ENCODE data around the gene SCARB1.

- TF ChIP-seq, protein P1, sequence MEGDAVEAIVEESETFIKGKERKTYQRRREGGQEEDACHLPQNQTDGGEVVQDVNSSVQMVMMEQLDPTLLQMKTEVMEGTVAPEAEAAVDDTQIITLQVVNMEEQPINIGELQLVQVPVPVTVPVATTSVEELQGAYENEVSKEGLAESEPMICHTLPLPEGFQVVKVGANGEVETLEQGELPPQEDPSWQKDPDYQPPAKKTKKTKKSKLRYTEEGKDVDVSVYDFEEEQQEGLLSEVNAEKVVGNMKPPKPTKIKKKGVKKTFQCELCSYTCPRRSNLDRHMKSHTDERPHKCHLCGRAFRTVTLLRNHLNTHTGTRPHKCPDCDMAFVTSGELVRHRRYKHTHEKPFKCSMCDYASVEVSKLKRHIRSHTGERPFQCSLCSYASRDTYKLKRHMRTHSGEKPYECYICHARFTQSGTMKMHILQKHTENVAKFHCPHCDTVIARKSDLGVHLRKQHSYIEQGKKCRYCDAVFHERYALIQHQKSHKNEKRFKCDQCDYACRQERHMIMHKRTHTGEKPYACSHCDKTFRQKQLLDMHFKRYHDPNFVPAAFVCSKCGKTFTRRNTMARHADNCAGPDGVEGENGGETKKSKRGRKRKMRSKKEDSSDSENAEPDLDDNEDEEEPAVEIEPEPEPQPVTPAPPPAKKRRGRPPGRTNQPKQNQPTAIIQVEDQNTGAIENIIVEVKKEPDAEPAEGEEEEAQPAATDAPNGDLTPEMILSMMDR (conservative IDR thresholded peaks at IDR 0.05; ENCODE audit: low read depth in 2 of 2): no peak
- TF ChIP-seq EZH2 (IDR thresholded peaks at IDR 0.05; ENCODE audit: low read depth, unreplicated experiment) (no peak), EZH2phosphoT487 (IDR thresholded peaks at IDR 0.05; ENCODE audit: unreplicated experiment) (no peak), POLR2AphosphoS5 (IDR thresholded peaks at IDR 0.05; ENCODE audit: low read depth) (no peak), CREB1 (CRISPR knock-in tag; IDR thresholded peaks at IDR 0.05; ENCODE audit: low read depth) (no peak), ZNF114 (CRISPR knock-in tag; IDR thresholded peaks at IDR 0.05) (no peak), ZNF331 (CRISPR knock-in tag; IDR thresholded peaks at IDR 0.05; ENCODE audit: low read depth) (no peak), NANOG (IDR thresholded peaks at IDR 0.05; ENCODE audit: borderline replicate concordance) (no peak), JUNB (IDR thresholded peaks at IDR 0.05; ENCODE audit: unreplicated experiment) (no peak), STAT1 (IDR thresholded peaks at IDR 0.05; ENCODE audit: unreplicated experiment) (no peak)
- TF ChIP-seq, protein P2, sequence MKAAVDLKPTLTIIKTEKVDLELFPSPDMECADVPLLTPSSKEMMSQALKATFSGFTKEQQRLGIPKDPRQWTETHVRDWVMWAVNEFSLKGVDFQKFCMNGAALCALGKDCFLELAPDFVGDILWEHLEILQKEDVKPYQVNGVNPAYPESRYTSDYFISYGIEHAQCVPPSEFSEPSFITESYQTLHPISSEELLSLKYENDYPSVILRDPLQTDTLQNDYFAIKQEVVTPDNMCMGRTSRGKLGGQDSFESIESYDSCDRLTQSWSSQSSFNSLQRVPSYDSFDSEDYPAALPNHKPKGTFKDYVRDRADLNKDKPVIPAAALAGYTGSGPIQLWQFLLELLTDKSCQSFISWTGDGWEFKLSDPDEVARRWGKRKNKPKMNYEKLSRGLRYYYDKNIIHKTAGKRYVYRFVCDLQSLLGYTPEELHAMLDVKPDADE (IDR thresholded peaks at IDR 0.05): no peak
- TF ChIP-seq, protein P3, sequence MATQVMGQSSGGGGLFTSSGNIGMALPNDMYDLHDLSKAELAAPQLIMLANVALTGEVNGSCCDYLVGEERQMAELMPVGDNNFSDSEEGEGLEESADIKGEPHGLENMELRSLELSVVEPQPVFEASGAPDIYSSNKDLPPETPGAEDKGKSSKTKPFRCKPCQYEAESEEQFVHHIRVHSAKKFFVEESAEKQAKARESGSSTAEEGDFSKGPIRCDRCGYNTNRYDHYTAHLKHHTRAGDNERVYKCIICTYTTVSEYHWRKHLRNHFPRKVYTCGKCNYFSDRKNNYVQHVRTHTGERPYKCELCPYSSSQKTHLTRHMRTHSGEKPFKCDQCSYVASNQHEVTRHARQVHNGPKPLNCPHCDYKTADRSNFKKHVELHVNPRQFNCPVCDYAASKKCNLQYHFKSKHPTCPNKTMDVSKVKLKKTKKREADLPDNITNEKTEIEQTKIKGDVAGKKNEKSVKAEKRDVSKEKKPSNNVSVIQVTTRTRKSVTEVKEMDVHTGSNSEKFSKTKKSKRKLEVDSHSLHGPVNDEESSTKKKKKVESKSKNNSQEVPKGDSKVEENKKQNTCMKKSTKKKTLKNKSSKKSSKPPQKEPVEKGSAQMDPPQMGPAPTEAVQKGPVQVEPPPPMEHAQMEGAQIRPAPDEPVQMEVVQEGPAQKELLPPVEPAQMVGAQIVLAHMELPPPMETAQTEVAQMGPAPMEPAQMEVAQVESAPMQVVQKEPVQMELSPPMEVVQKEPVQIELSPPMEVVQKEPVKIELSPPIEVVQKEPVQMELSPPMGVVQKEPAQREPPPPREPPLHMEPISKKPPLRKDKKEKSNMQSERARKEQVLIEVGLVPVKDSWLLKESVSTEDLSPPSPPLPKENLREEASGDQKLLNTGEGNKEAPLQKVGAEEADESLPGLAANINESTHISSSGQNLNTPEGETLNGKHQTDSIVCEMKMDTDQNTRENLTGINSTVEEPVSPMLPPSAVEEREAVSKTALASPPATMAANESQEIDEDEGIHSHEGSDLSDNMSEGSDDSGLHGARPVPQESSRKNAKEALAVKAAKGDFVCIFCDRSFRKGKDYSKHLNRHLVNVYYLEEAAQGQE (IDR thresholded peaks at IDR 0.05; ENCODE audit: unreplicated experiment): no peak
- TF ChIP-seq, protein P4, sequence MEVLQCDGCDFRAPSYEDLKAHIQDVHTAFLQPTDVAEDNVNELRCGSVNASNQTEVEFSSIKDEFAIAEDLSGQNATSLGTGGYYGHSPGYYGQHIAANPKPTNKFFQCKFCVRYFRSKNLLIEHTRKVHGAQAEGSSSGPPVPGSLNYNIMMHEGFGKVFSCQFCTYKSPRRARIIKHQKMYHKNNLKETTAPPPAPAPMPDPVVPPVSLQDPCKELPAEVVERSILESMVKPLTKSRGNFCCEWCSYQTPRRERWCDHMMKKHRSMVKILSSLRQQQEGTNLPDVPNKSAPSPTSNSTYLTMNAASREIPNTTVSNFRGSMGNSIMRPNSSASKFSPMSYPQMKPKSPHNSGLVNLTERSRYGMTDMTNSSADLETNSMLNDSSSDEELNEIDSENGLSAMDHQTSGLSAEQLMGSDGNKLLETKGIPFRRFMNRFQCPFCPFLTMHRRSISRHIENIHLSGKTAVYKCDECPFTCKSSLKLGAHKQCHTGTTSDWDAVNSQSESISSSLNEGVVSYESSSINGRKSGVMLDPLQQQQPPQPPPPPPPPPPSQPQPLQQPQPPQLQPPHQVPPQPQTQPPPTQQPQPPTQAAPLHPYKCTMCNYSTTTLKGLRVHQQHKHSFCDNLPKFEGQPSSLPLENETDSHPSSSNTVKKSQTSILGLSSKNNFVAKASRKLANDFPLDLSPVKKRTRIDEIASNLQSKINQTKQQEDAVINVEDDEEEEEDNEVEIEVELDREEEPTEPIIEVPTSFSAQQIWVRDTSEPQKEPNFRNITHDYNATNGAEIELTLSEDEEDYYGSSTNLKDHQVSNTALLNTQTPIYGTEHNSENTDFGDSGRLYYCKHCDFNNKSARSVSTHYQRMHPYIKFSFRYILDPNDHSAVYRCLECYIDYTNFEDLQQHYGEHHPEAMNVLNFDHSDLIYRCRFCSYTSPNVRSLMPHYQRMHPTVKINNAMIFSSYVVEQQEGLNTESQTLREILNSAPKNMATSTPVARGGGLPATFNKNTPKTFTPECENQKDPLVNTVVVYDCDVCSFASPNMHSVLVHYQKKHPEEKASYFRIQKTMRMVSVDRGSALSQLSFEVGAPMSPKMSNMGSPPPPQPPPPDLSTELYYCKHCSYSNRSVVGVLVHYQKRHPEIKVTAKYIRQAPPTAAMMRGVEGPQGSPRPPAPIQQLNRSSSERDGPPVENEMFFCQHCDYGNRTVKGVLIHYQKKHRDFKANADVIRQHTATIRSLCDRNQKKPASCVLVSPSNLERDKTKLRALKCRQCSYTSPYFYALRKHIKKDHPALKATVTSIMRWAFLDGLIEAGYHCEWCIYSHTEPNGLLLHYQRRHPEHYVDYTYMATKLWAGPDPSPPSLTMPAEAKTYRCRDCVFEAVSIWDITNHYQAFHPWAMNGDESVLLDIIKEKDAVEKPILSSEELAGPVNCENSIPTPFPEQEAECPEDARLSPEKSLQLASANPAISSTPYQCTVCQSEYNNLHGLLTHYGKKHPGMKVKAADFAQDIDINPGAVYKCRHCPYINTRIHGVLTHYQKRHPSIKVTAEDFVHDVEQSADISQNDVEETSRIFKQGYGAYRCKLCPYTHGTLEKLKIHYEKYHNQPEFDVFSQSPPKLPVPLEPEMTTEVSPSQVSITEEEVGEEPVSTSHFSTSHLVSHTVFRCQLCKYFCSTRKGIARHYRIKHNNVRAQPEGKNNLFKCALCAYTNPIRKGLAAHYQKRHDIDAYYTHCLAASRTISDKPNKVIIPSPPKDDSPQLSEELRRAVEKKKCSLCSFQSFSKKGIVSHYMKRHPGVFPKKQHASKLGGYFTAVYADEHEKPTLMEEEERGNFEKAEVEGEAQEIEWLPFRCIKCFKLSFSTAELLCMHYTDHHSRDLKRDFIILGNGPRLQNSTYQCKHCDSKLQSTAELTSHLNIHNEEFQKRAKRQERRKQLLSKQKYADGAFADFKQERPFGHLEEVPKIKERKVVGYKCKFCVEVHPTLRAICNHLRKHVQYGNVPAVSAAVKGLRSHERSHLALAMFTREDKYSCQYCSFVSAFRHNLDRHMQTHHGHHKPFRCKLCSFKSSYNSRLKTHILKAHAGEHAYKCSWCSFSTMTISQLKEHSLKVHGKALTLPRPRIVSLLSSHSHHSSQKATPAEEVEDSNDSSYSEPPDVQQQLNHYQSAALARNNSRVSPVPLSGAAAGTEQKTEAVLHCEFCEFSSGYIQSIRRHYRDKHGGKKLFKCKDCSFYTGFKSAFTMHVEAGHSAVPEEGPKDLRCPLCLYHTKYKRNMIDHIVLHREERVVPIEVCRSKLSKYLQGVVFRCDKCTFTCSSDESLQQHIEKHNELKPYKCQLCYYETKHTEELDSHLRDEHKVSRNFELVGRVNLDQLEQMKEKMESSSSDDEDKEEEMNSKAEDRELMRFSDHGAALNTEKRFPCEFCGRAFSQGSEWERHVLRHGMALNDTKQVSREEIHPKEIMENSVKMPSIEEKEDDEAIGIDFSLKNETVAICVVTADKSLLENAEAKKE (CRISPR knock-in tag; IDR thresholded peaks at IDR 0.05): no peak
Observed at GRCh38 chr12:124904306-124905098, 40.8 kb upstream of the SCARB1 start.

Data from GM23338 (cell line).